GM12892 (cell line): ENCODE results near the gene HRG.

Experiments
- POLR2A ChIP-seq: IDR thresholded peaks from 2 replicates; pipeline ENCODE4 v1.6.1; 2011; ENCODE audit warnings: low read depth, low read length, control low read depth
- POLR2AphosphoS5 ChIP-seq: IDR thresholded peaks from 2 replicates; pipeline ENCODE4 v1.6.1; 2011; ENCODE audit warnings: low read depth, low read length, control low read depth
- TAF1 ChIP-seq: IDR thresholded peaks from 2 replicates; pipeline ENCODE4 v1.6.1; 2011; ENCODE audit warnings: low read depth, mild to moderate bottlenecking, control low read depth, low read length, borderline replicate concordance

DNA sequence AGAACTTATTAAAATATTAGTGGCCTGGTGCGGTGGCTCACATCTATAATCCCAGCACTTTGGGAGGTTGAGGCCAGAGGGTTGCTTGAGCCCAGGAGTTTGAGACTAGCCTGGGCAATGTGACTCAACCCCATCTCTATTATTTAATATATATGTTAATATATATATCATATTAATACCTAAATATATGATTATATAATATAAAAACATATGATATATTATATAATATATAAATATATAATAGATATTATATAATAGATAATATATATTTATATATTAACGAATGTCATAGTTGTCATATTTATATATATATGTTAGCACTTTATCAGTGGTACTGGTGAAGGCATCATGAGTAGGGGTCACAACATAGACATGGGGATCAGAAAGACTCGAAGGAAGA lies 5.2 kb downstream of the HRG start:
- no peak for TF ChIP-seq POLR2A
- no peak for TF ChIP-seq POLR2AphosphoS5
- TF ChIP-seq TAF1, result no peak
